Measurements from ENCODE around the gene VPS36.
"Not testable (repeated sequence)": the region's sequence is repeated elsewhere in the genome, so short reads cannot be mapped to it uniquely, and the experiment has no call there.

VPS36 gene, protein sequence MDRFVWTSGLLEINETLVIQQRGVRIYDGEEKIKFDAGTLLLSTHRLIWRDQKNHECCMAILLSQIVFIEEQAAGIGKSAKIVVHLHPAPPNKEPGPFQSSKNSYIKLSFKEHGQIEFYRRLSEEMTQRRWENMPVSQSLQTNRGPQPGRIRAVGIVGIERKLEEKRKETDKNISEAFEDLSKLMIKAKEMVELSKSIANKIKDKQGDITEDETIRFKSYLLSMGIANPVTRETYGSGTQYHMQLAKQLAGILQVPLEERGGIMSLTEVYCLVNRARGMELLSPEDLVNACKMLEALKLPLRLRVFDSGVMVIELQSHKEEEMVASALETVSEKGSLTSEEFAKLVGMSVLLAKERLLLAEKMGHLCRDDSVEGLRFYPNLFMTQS

GRCh38 chr13:52450012-52450792 lies at the start of gene VPS36:
Gene VPS36 (minus strand): TSS chr13:52450634. CDS start chr13:52450594, 40 bp downstream.
- DNase-seq, result peak; percentile 72

- not testable (repeated sequence) for DNase-seq
Measured at GRCh38 chr13:52497979-52498378, 47.5 kb upstream of the VPS36 start.

- not testable (repeated sequence) for DNase-seq
Measured at GRCh38 chr13:52494241-52494640, 43.8 kb upstream of the VPS36 start.

- DNase-seq, result not testable (repeated sequence)
Measured at GRCh38 chr13:52491015-52491414, 40.6 kb upstream of the VPS36 start.

- DNase-seq, result not testable (repeated sequence)
Measured at GRCh38 chr13:52488763-52489162, 38.3 kb upstream of the VPS36 start.

DNA sequence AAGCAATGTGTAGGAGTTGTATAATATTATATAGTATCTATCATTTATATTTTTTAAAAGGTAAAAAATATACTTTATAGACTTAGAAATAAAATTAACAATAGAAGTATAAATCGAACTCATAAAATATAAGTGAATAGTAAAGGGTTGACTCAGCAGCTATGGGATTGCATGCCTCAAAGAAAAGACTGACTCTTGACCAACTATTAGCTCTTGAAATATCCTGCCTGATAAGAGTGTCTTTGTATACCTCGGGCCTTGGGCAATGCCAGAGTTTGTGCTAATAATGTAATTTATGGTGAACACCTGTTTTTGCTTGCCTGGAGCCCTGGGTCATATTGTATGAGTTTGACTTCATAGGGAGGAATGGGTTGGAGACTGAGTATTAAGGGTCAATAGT lies 36.6 kb upstream of the VPS36 start:
- not testable (repeated sequence) for DNase-seq

- not testable (repeated sequence) for DNase-seq
Measured at GRCh38 chr13:52480677-52481428, 30.4 kb upstream of the VPS36 start.

DNA sequence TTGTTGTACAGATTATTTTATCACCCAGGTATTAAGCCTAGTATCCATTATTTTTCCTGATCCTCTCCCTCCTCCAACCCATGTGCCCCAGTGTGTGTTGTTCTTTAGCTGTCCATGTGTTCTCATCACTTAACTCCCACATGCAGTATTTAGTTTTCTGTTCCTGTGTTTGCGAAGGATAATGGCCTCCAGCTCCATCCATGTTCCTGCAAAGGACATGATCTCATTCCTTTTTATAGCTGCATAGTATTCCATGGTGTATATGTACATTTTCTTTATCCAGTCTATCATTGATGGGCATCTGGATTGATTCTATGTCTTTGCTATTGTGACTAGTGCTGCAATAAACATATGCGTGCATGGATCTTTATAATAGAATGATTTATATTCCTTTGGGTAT lies 18.1 kb upstream of the VPS36 start:
- not testable (repeated sequence) for DNase-seq

DNA sequence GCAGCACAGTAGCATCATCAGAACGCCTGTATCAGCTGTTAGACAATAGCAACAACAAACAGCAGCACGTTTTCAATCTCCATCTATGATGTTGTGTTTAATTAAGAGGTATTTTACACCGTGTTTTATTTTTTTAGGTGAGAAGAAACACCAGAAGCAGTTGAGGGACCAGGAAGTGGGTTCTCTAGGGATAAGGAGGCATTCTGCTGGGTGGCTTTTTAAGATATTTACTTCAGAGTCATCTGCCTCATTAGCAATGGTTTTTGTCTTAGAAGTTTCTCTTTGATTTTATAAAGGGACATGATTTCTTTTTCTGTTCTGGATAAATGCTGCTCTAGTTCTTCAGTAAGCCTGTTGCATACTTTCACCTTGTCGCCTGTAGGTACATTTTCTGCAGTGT lies 13.1 kb upstream of the VPS36 start:
- no peak for DNase-seq

DNA sequence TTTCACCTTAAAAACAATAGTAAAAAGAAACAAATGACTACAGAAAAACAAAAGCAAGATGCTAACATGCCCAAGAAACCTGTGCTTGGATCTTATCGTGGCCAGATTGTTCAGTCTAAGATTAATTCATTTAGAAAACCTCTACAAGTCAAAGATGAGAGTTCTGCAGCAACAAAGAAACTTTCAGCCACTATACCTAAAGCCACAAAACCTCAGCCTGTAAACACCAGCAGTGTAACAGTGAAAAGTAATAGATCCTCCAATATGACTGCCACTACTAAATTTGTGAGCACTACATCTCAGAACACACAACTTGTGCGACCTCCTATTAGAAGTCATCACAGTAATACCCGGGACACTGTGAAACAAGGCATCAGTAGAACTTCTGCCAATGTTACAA lies 10.8 kb upstream of the VPS36 start:
- DNase-seq, result no peak

DNA sequence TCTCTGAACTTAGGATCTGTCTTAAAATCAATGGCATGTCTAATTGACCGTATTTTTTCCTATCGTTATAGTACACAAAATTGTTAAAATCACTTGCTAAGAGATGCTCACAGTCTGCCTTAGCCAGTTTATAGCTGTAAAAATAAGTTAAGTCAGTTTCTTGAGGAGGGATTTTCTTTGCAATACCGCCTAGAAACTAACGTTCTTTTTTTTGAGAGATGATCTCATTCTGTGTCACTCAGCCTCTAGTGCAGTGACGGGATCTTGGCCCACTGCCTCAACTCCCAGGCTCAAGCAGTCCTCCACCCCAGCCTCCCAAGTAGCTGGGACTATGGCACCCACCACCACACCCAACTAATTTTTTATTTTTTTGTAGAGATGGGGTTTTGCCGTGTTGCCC lies 9.2 kb upstream of the VPS36 start:
- no peak for DNase-seq

GRCh38 chr13:52455677-52456041 lies 5.2 kb upstream of the VPS36 start:
- DNase-seq, result peak; percentile 66

DNA sequence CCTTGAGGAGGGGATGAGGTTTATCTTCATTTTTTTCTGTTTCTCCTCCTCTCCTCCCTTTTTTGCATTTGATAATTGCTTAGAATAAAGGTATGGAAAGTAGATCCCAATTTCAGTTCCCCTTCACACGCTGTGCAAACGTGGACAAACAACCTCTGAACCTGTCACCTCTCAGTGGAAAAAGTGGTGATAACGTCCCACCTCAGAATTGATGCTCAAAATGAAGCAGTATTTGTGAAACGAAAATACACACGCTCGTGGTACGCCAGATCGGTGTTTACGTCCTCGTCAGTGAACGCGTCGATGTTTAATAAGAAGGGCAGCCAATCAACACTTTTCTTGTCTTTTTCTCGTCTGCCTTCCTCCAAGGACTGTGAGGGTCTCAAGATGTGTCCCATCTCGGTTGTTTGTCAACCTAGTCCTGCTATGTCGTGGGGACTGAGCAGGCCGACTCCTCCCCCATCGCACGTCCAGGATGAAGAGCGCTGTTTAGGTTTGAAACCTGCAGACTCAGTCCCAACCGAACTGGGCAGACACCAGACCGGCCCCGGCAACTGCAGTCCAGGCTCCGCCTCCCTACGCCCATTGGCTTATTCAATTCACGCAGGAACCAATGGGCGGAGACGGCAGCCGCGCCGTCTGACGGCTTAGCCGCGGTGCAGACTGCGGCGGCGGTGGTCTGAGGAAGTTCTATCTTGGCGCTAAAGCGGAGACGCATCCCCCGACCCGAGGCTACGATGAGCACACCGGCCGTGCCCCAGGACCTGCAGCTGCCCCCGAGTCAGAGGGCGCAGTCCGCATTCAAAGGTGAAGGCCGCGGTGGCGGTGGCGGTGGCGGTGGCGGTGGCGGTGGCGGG lies 4.6 kb upstream of the VPS36 start, which contains the start of gene CKAP2:
TSS of gene CKAP2 (plus strand) at position 659 of the 857 bp plus-strand sequence. CDS start at position 738, 79 bp downstream.
- peak; percentile 83 for DNase-seq

DNA sequence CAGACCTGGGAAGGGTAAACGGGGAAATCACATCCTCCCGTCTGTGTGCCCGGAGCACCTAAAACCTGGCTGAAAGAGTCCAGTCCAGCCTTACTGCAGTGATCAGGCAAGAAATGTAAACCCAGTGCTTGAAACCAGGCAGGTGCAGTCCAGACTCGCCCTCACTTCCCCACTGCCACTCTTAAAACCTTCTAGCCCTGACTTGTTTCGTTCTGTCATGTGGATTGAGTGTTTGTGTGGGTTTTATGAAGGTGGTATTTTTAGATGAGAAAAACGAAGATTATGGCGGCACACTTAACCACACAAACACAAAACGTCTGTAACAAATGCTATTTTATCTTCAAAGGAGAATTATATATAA lies 4.0 kb upstream of the VPS36 start:
- DNase-seq, result peak; percentile 42

DNA sequence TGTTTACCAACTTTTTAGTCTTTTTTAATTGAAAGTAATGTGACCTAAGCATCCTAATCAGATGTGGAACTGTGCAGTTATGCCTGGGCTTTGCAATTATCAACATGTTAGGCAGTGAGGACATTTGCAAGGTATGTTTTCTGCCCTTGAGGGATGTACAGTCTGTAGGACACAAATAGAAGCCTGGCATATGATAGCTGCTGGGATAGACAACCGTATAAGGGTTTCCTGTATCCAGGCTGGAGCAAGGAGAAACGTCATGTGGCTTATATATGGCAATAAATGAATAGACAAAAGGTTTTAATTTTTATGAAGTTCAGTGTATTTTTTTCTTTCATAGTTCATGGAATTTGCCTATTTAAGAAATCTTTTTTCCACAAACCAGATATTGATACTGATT lies 2.0 kb upstream of the VPS36 start:
- DNase-seq, result no peak

DNA sequence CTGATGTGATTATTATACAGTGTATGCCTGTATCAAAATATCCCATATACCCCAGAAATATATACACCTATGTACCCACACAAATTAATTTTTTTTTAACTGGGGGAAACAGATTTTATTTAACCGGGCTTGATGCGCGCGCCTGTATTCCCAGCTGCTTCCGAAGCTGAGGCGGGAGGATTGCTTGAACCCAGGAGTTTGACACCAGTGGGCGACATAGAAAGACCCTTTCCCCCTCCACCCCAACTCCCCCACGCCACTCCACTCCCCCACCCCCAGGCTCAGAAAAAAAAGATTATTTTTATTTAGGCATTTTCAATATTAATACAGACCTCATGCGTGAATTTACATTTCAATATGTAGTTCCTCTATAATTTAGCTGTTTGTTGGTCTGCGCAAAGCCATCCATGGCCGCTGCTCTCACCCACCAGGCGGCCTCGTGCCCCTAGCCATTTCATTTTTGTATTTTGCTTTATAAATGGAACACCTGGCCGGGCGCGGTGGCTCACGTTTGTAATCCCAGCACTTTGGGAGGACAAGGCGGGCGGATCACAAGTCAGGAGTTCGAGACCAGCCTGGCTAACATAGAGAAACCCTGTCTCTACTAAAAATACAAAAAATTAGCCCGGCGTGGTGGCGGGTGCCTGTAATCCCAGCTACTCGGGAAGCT lies 836 bp upstream of the VPS36 start:
- no peak for DNase-seq

- DNase-seq, result no peak
Measured at GRCh38 chr13:52450793-52451116, 321 bp upstream of the VPS36 start.

DNA sequence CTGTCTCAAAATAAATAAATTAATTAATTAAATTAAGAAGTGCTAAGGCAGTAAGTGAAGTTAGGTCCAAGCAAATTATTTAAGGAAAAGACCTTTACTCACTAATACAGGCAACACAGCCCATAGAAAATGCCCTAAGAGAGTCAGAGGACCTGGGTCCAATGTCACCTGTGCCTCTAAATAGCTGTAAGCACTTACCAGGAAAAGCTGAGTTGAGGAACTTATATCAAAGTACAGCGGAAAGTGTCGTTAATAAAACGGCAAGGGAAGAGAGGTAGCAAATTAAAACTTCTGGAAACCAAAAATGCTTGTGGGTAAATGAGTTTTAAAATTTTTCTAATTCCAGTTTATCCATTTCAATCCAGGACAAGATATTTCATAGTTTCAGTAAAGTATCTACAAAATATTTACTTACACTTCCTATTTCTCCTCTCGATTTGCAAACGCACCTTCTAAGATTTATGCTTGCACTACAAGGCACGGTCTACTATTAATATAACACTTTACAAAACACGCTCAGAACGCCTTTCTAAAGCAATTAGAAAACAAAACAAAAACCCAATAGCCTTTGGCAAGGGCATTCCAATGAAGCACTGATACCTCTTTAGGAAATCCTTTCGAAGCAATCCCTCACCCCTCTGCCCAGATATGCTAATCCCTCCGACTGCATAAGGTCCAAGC lies 963 bp downstream of the VPS36 start:
- no peak for DNase-seq

DNA sequence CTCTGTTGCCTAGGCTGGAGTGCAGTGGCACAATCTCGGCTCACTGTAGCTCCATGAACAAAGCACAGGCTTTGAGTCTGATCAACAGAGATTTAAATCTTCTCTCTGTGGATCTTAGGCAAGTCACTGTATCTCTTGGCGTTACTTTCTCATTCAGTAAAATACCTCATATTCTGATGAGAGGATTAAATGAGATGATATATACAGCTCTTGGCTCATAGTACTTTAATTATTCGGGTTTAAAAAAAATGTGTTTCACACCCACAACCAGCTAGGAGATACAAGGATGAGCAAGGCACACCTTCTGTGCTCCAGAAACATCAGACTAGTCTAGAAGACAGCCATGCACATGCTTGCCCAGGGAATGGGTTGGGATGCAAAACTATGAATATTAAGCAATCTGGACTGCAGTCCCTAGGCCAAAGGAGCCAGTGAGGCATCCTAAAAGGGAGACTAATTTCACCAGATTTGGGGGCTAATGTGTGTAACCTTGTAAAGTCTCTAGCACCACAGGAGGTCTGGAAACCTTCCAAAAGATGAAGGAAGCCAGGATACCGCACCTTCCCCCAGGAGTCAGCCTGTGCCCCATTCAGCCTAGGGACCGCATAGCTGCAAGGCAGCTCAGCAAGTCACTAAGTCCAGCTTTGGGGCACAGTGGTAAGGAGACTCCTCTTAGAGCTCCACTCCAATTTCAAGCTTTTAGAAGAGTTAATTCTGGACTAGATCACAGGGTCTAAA lies 2.5 kb downstream of the VPS36 start:
- DNase-seq, result no peak

GRCh38 chr13:52447354-52447753 lies 3.1 kb downstream of the VPS36 start:
- no peak for DNase-seq

DNA sequence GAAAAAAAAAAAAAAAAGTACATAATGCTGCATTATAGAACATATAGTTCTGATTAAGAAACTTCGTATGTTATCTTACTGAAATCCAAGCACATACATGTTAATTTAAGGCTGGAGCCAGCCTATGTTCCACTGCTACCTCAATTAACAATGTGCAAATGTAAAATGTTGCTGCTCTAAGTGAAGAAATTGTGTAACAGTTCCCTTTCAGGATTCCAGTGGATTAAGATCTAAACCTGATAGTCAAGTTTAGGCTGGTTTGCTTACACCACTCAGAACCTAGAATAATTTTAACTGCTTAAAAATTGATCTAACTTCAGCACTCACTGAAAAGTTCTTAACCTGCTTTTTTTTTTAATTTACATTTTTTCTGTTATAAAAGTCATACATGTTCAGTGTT lies 4.2 kb downstream of the VPS36 start:
- DNase-seq, result no peak
